Measurements from ENCODE around the gene ACVR2B. TPM values are rescaled to one million over a fixed set of nuclear protein-coding genes. Genes with fewer than 3 reads are reported as not detected.

The ACVR2B gene
- total and polyA plus RNA-seq, 2 experiments from 2014 or later, result 27.9 to 98.7 TPM

DNA sequence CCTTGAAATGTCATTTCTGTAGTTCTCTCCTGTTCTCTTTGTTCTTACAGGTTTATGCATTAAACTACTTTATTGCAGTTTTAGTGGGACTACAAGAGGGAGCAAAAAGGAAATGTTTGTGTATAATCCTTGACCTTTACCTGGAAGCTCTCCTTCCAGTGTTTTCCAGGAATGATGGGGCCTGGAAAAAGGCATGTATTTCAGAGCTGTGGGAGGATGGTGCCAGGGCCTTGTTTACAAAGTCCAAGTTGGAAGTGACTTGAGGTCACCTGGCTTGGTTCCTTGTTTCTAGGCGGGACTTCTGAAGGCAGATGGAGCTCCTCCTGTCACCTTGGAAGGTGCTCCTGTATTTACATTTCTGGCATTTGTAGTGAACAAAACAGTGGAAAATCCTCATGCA, 15.1 kb downstream of the ACVR2B start (continued):
- TF ChIP-seq POLR2AphosphoS5 (IDR thresholded peaks at IDR 0.05; ENCODE audit: low read depth) (no peak), EZH2 (IDR thresholded peaks at IDR 0.05; ENCODE audit: low read depth, unreplicated experiment) (no peak)
- TF ChIP-seq, protein P1, sequence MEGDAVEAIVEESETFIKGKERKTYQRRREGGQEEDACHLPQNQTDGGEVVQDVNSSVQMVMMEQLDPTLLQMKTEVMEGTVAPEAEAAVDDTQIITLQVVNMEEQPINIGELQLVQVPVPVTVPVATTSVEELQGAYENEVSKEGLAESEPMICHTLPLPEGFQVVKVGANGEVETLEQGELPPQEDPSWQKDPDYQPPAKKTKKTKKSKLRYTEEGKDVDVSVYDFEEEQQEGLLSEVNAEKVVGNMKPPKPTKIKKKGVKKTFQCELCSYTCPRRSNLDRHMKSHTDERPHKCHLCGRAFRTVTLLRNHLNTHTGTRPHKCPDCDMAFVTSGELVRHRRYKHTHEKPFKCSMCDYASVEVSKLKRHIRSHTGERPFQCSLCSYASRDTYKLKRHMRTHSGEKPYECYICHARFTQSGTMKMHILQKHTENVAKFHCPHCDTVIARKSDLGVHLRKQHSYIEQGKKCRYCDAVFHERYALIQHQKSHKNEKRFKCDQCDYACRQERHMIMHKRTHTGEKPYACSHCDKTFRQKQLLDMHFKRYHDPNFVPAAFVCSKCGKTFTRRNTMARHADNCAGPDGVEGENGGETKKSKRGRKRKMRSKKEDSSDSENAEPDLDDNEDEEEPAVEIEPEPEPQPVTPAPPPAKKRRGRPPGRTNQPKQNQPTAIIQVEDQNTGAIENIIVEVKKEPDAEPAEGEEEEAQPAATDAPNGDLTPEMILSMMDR (conservative IDR thresholded peaks at IDR 0.05; ENCODE audit: low read depth in 2 of 2), result no peak

DNA sequence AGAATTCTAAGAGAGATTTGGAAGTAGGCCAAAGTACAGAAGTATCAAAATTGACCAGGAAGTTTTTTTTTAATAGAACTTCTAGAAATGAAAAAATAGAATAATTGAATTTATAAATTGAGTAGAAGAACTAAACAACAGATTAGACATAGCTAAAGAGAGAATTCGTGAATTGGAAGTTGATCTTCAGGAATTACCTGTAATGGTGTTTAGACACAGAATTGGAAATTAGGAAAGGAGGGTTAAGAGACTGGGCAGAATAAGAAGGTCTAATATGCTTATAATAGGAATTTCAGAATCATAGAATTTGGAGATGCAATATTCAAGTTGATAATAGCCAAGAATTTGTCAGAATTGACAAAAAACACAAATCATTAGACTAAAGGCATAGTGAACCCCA, 16.2 kb downstream of the ACVR2B start:
- no peaks in the 10 kb centered on the region for H3K27me3 Mint-ChIP-seq (ENCODE audit: insufficient read depth, low read depth, poor library complexity)
- Histone ChIP-seq H3F3A (replicated peaks; ENCODE audit: low read depth) (no peaks in the 10 kb centered on the region), H3K27ac (ENCODE audit: low read depth) (no peak overlapping the region), H3K4me1 (ENCODE audit: insufficient read depth) (no peaks in the 10 kb centered on the region), H3K4me3 (no peak overlapping the region), H3K79me2 (replicated peaks; ENCODE audit: insufficient read depth) (peaks cover 100% of the 10 kb centered on the region), H4K20me1 (replicated peaks; ENCODE audit: insufficient read depth) (peaks cover 56% of the 10 kb centered on the region), H2AFZ (no peak overlapping the region), H3K4me2 (no peak overlapping the region), H3K27me3 (ENCODE audit: insufficient read depth) (no peaks in the 10 kb centered on the region), H3K36me3 (ENCODE audit: insufficient read depth) (no peaks in the 10 kb centered on the region), H3K9me2 (ENCODE audit: insufficient read depth) (no peaks in the 10 kb centered on the region)
- H3K4me1 Mint-ChIP-seq, result peaks cover 15% of the 10 kb centered on the region
- H3K9me3 Mint-ChIP-seq, result peaks cover 43% of the 10 kb centered on the region
- TF ChIP-seq, protein P1 (conservative IDR thresholded peaks at IDR 0.05; ENCODE audit: low read depth in 2 of 2), result no peak
- TF ChIP-seq, protein P2, sequence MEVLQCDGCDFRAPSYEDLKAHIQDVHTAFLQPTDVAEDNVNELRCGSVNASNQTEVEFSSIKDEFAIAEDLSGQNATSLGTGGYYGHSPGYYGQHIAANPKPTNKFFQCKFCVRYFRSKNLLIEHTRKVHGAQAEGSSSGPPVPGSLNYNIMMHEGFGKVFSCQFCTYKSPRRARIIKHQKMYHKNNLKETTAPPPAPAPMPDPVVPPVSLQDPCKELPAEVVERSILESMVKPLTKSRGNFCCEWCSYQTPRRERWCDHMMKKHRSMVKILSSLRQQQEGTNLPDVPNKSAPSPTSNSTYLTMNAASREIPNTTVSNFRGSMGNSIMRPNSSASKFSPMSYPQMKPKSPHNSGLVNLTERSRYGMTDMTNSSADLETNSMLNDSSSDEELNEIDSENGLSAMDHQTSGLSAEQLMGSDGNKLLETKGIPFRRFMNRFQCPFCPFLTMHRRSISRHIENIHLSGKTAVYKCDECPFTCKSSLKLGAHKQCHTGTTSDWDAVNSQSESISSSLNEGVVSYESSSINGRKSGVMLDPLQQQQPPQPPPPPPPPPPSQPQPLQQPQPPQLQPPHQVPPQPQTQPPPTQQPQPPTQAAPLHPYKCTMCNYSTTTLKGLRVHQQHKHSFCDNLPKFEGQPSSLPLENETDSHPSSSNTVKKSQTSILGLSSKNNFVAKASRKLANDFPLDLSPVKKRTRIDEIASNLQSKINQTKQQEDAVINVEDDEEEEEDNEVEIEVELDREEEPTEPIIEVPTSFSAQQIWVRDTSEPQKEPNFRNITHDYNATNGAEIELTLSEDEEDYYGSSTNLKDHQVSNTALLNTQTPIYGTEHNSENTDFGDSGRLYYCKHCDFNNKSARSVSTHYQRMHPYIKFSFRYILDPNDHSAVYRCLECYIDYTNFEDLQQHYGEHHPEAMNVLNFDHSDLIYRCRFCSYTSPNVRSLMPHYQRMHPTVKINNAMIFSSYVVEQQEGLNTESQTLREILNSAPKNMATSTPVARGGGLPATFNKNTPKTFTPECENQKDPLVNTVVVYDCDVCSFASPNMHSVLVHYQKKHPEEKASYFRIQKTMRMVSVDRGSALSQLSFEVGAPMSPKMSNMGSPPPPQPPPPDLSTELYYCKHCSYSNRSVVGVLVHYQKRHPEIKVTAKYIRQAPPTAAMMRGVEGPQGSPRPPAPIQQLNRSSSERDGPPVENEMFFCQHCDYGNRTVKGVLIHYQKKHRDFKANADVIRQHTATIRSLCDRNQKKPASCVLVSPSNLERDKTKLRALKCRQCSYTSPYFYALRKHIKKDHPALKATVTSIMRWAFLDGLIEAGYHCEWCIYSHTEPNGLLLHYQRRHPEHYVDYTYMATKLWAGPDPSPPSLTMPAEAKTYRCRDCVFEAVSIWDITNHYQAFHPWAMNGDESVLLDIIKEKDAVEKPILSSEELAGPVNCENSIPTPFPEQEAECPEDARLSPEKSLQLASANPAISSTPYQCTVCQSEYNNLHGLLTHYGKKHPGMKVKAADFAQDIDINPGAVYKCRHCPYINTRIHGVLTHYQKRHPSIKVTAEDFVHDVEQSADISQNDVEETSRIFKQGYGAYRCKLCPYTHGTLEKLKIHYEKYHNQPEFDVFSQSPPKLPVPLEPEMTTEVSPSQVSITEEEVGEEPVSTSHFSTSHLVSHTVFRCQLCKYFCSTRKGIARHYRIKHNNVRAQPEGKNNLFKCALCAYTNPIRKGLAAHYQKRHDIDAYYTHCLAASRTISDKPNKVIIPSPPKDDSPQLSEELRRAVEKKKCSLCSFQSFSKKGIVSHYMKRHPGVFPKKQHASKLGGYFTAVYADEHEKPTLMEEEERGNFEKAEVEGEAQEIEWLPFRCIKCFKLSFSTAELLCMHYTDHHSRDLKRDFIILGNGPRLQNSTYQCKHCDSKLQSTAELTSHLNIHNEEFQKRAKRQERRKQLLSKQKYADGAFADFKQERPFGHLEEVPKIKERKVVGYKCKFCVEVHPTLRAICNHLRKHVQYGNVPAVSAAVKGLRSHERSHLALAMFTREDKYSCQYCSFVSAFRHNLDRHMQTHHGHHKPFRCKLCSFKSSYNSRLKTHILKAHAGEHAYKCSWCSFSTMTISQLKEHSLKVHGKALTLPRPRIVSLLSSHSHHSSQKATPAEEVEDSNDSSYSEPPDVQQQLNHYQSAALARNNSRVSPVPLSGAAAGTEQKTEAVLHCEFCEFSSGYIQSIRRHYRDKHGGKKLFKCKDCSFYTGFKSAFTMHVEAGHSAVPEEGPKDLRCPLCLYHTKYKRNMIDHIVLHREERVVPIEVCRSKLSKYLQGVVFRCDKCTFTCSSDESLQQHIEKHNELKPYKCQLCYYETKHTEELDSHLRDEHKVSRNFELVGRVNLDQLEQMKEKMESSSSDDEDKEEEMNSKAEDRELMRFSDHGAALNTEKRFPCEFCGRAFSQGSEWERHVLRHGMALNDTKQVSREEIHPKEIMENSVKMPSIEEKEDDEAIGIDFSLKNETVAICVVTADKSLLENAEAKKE (CRISPR knock-in tag; IDR thresholded peaks at IDR 0.05), result no peak
- TF ChIP-seq STAT1 (IDR thresholded peaks at IDR 0.05; ENCODE audit: unreplicated experiment) (no peak), ZNF331 (CRISPR knock-in tag; IDR thresholded peaks at IDR 0.05; ENCODE audit: low read depth) (no peak), EZH2 (IDR thresholded peaks at IDR 0.05; ENCODE audit: low read depth, unreplicated experiment) (no peak), EZH2phosphoT487 (IDR thresholded peaks at IDR 0.05; ENCODE audit: unreplicated experiment) (no peak), JUNB (IDR thresholded peaks at IDR 0.05; ENCODE audit: unreplicated experiment) (no peak)
- TF ChIP-seq, protein P3, sequence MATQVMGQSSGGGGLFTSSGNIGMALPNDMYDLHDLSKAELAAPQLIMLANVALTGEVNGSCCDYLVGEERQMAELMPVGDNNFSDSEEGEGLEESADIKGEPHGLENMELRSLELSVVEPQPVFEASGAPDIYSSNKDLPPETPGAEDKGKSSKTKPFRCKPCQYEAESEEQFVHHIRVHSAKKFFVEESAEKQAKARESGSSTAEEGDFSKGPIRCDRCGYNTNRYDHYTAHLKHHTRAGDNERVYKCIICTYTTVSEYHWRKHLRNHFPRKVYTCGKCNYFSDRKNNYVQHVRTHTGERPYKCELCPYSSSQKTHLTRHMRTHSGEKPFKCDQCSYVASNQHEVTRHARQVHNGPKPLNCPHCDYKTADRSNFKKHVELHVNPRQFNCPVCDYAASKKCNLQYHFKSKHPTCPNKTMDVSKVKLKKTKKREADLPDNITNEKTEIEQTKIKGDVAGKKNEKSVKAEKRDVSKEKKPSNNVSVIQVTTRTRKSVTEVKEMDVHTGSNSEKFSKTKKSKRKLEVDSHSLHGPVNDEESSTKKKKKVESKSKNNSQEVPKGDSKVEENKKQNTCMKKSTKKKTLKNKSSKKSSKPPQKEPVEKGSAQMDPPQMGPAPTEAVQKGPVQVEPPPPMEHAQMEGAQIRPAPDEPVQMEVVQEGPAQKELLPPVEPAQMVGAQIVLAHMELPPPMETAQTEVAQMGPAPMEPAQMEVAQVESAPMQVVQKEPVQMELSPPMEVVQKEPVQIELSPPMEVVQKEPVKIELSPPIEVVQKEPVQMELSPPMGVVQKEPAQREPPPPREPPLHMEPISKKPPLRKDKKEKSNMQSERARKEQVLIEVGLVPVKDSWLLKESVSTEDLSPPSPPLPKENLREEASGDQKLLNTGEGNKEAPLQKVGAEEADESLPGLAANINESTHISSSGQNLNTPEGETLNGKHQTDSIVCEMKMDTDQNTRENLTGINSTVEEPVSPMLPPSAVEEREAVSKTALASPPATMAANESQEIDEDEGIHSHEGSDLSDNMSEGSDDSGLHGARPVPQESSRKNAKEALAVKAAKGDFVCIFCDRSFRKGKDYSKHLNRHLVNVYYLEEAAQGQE (IDR thresholded peaks at IDR 0.05; ENCODE audit: unreplicated experiment), result no peak
- DNase-seq (ENCODE audit: low spot score), result no peak
- H3K27ac Mint-ChIP-seq, result no peak overlapping the region
- peaks cover 47% of the 10 kb centered on the region for H3K36me3 Mint-ChIP-seq (ENCODE audit: low read depth)
- no peak overlapping the region for H3K4me3 Mint-ChIP-seq
- ATAC-seq, result no peak
